HG03039 (cell line): Measurements from ENCODE around the gene PPP2R2D.

Experiments used
- ATAC-seq: cut with Tn5 transposase; IDR thresholded peaks from one replicate; pipeline ENCODE4 v1.9.1; 2021; ENCODE audit warnings: mild to moderate bottlenecking, moderate library complexity; ENCODE audit not compliant: unreplicated experiment

The PPP2R2D gene

DNA sequence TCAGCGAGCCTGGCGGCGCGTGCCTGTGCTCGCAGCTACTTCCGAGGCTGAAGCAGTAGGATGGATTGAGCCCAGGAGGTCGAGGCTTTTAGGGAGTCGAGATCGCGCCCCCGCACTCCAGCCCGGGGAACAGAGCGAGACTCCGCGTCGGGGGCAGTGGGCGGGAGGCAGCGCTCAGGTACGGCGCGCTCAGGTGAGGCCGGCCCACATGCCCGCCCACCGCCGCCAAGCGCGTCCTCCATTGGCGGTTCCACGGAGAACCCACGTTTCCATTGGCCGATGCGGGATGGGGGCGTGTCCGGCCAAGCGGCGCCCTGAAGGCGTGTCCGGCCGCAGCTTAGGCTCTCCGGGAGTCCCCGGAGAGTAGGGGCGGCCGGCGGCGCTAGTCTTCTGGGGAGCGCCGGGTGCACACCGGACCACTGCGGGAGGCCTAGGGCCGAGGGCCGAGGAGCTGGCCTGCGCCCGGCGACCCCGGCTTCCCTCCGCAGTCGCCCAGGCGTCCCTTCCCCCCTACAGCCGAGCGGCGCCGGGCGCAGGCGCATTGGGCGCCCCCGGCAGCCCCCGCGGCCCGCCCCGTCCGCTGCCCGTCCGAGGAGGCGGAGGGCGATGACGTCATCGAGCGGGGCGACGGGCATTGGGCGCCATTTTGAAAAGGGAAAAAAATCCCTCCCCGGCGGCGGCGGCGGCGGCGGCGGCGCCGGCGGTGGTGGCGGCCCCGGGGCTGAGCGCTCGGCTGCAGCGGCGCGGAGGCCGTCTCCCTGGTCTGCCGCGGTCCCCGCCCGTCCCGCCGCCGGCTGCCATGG is at the start of gene PPP2R2D:
Gene PPP2R2D, plus strand, starts transcription at position 659 of the 803 bp plus-strand sequence. Its CDS starts 141 bp downstream, at position 800.
- peak; percentile 88 for ATAC-seq

GRCh38 chr10:131851346-131851745 is 49.5 kb upstream of the PPP2R2D start:
- no peak for ATAC-seq

- ATAC-seq = no peak
Observed at GRCh38 chr10:131852176-131852822, 48.5 kb upstream of the PPP2R2D start.

- no peak for ATAC-seq
Observed at GRCh38 chr10:131852823-131853609, 47.8 kb upstream of the PPP2R2D start.

- ATAC-seq = no peak
Observed at GRCh38 chr10:131853610-131853964, 47.2 kb upstream of the PPP2R2D start.

DNA sequence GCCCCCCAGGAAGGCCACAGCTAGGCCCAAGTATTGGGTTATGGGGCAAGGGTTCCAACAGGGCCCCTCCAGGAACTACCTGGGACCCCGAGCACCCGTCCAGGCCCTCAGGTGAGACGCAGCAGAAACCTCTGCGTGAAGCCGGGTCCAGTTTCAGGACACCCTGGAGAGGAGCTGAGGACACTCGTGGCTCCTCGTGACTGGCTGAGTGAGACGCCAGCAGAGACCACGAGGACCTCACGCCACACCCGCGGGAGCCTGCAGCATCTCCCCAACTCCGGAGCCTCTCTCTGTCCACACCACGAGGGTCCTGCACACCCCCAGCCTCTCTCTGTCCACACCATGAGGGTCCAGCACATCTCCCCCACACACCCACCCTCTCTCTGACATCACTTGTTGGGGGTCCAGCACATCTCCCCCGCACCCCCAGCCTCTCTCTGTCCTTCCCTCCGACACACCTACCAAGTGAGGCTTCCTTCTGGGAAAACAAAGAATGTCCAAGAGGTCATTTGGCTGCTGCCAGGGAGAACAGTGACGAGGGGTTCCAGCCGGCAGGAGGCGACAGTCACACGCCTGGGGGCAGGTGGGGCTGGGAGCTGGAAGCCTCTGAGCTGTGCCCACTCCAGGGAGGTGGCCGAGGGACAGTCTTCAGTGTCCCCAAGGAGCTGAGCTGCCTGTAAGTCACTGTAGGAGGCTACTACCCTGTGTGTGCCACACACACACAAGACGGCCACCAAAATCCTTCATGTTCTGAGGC is 46.1 kb upstream of the PPP2R2D start:
- no peak for ATAC-seq

- no peak for ATAC-seq
Observed at GRCh38 chr10:131855461-131856401, 45.1 kb upstream of the PPP2R2D start.

DNA sequence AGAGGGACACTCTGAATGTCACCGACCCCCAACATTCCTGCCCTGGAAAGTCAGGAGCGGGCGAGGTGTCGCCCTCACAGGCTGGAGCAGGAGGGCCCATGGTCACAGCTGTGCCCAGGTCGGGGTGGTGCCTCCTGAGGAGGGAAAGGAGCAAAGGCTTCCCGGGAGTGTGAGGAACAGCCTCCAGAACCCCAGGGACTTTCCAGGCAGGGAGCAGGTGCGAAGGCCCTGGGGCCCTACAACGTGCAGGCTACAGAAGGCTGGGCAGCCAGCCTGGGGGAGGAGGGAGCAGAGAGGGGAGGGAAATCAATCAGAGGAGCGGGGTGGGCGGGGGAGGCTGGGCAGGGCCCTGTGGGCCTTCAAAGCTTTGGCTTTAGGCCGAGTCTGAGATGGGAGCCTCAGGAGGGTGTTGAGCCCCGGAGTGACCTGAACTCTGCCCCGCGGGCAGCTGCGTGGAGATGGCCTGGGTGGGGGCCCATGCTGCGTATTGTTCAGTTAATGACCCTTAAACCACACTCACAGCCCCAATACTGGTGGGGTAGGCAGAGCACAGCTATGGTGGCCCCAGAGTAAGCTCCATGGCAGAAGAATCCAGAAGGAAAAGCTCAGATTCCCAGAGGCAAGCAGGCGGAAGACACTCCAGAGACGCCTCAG is 44.2 kb upstream of the PPP2R2D start:
- no peak for ATAC-seq

DNA sequence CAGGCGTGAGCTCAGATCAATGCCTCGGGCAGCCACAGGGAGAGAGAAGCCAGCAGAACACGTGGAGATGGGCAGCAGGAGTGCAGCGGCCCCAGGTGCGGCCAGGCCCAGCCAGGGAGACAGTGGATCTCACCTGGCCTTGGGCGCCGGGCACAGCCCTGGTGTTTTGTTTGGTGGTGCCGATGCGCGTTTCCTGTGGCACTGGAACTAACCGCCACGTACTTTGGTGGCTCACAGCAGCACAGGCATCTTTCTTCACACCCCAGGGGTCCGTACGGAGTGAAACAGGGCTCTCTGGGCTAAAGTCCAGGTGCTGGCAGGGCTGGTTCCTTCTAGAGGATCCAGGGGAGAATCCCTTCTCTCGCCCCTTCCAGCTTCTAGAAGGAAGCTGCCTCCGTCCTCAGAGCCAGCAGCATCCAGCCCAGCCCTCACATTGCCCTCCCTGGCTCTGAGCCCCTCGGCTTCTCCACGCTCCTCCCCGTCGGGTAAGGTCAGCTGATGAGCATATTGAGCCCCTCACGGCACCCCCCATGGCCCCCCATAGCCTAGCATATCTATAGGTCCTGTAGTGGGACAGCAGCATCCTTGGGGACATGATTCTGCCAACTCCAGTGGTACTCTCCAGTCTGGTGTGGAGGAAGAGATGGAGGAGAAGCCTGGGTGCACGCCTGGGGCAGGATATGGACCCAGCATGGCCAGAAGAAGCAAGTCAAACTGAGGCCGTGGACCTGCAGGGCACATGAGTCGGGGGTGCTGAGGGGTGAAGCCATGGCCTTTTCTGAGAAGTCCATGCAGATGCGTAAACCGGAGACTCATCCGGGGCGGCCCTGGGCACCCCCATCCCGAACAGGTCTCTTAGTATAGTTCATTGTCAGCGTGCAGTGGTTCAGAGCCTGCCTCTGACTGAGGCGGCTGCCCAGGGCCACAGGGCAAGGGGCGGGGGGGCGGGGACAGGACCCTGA is 43.4 kb upstream of the PPP2R2D start:
- no peak for ATAC-seq

- ATAC-seq = no peak
Observed at GRCh38 chr10:131858118-131858515, 42.7 kb upstream of the PPP2R2D start.

DNA sequence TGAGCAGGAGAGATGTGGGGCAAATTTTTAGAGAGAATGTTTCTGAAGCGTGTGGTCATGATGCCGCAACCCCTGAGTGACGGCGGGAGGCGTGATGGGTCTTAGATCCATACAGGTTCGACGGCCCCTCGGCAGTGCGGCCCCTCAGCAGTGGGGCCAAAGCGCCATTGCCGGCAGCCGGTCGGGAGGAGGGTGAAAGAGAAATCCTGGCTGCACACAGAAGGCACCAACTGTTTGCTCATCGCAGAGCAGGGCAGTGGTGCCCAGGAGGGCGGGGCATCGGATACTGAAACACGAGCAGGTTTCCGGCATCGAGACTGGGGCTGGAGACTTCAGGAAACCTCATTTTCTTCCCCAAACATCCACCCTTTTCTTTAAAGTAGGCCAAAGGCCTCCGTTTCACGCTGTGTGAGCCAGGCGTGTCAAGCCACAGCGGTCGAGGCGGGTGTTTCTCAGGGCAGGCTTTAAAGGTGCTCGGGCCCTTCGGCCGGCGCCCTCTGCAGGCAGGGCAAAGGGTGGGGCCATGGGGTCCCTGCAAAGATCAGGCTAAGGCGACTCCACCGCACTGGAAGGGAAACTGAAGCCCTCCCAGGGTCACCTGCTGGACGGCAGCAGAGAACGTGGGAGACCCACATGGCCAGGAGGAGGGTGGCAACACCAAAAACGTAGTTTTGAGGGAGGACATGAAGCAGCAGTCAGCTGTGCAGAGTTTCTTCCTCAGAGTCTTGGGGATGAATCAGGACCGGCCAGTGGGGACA is 42.0 kb upstream of the PPP2R2D start:
- ATAC-seq = no peak

- no peak for ATAC-seq
Observed at GRCh38 chr10:131859341-131860020, 41.3 kb upstream of the PPP2R2D start.

GRCh38 chr10:131860311-131860710 is 40.5 kb upstream of the PPP2R2D start:
- ATAC-seq = no peak

GRCh38 chr10:131860806-131861440 is 39.9 kb upstream of the PPP2R2D start:
- no peak for ATAC-seq

- ATAC-seq = no peak
Observed at GRCh38 chr10:131862548-131862947, 38.3 kb upstream of the PPP2R2D start.

- no peak for ATAC-seq
Observed at GRCh38 chr10:131865223-131865917, 35.4 kb upstream of the PPP2R2D start.
